Sigmoid colon (tissue), 7 donors: Measurements from ENCODE around the gene SLC12A4. TPM values are rescaled to one million over a fixed set of nuclear protein-coding genes. Genes with fewer than 3 reads are reported as not detected.
"Not testable (repeated sequence)": the region's sequence is repeated elsewhere in the genome, so short reads cannot be mapped to it uniquely, and the experiment has no call there.

Experiments
- DNase-seq: peaks from one replicate; pipeline ENCODE4 v3.0.0-alpha.2; 2019
- H3K27ac ChIP-seq, 4 donors: fragments of 200-600 bp; sonication (generic); one replicate each; pipeline ENCODE4 v1.5.1; 2016 to 2019; ENCODE audit warnings: mild to moderate bottlenecking in 1 of 4
- H3K27me3 ChIP-seq, 3 donors: fragments of 200-600 bp; sonication (generic); one replicate each; pipeline ENCODE4 v1.5.1; 2019; ENCODE audit warnings: mild to moderate bottlenecking in 1 of 3
- H3K36me3 ChIP-seq, 4 donors: fragments of 200-600 bp; sonication (generic); one replicate each; pipeline ENCODE4 v1.5.1; 2016 to 2019
- H3K4me1 ChIP-seq, 4 donors: fragments of 200-600 bp; sonication (generic); one replicate each; pipeline ENCODE4 v1.5.1; 2017 to 2019
- H3K4me3 ChIP-seq, 4 donors: fragments of 200-600 bp; sonication (generic); one replicate each; pipeline ENCODE4 v1.5.1; 2017 to 2019; ENCODE audit warnings: mild to moderate bottlenecking in 2 of 4, moderate library complexity in 1 of 4
- H3K9me3 ChIP-seq, 4 donors: fragments of 200-600 bp in 3 of 4; sonication (generic) in 3 of 4; one replicate each; pipeline versions ENCODE4 v1.5.1 to v1.6.1; 2013 to 2019
- EP300 ChIP-seq, 4 donors: sonication (generic); formaldehyde crosslinking; IDR thresholded peaks; one replicate each; pipeline ENCODE4 v1.6.1; 2017; ENCODE audit warnings: antibody characterized with exemption in 4 of 4
- POLR2A ChIP-seq, 2 donors: fragments of 450-650 bp; IDR thresholded peaks; one replicate each; pipeline ENCODE4 v1.6.1; 2016; ENCODE audit warnings: antibody characterized with exemption in 2 of 2, mild to moderate bottlenecking in 2 of 2, moderate library complexity in 2 of 2
- POLR2AphosphoS5 ChIP-seq, 4 donors: sonication (generic); formaldehyde crosslinking; IDR thresholded peaks; one replicate each; pipeline ENCODE4 v1.6.1; 2017; ENCODE audit warnings: antibody characterized with exemption in 4 of 4
- WGBS, 2 donors: extraction: QIAGEN DNeasy Blood & Tissue Kit; methylation state at CpG; one replicate each; pipeline ENCODE4 v1.1.7; 2013; 5-methylcytosine and 5-hydroxymethylcytosine counted together
- intact Hi-C: fragments of 100-400 bp; cut with DNase I; formaldehyde crosslinking; loops from one replicate; pipeline ENCODE4 v1.15.1; 2023
- polyA plus RNA-seq, 3 donors: library from polyadenylated mRNA; stranded (reverse); fragments of 200-250 nt; gene quantifications; one replicate each; pipeline ENCODE4 v1.2.3, GENCODE V29; 2013
- total RNA-seq, 4 donors: library from RNA; depleted of rRNA; stranded (reverse); fragments of >200 nt; gene quantifications; one replicate each; pipeline ENCODE4 v1.1.0, GENCODE V29; 2016
- TF ChIP-seq, protein P1 (sequence below), 4 experiments: fragments of 450-650 bp in 3 of 4; fragments of 200-600 bp in 1 of 4; IDR thresholded peaks; one replicate each; pipeline ENCODE4 v1.5.1; 2016 to 2019; ENCODE audit warnings: antibody characterized with exemption in 4 of 4, mild to moderate bottlenecking in 3 of 4, moderate library complexity in 2 of 4
- donor health status: healthy with polysubstance abuse.
- donor health status: Bipolar disorder and iron deficiency.
- donor health status: healthy.

Gene SLC12A4
- total RNA-seq (10 to 100 TPM; 27.6 to 77.0 (median 45.6) TPM), polyA plus RNA-seq (10 to 100 TPM in 1 of 3 donors, 1 to 10 TPM in 2; 3.0 to 13.3 (median 3.2) TPM)

DNA sequence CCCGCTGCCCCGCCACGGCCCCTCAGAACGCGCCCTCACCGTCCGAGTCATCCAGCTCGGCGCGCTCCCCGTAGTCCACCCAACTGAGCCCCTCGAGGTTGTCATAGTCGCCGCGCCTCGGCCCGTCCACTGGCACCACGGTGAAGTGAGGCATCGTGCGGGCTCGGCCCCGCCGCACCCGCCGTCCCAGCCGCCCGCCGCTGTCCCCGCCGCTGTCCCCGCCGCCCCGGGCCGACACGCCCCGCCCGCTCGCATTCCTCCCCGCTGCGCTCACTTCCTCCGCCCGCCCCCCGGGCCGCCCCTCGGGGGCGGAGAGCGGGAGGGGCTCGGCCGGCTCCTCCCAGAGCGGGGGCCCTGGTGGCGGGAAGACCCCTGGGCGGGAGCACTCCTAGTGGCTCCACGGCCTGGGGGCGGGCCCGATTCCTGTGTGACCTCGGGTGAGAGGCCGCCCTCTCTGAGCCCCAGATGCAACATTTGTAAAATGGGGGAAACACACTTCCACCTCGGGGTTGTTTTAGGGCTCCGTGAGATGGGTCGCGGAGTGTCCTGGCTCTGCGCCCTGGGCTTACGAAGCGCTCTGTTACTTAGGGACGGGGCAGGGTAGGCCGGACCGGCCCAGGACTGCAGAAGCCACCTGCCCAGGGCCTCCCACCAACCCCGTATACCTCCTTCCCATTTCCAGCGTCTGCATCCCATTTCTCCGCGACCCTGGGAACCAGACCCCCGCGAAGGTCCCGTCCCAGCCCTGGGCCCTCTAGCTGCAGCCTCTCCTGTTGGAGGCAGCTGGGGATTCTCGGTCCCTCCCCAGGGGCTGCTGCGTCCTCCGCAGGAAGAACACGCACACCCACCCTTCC lies at the start of gene SLC12A4:
Gene SLC12A4, minus strand, starts transcription at position 238 of the 854 bp plus-strand sequence. Its CDS starts 84 bp downstream, at position 154.
- H3K36me3 ChIP-seq = no peaks in the 10 kb centered on the region
- H3K4me3 ChIP-seq = peak within 1 kb of the TSS; percentile 71 to 97 (median 84)
- DNase-seq = peak; percentile 94
- H3K4me1 ChIP-seq = peaks cover 0 to 44% (median 39%) of the 10 kb centered on the region in 4 donors
- no peaks in the 10 kb centered on the region for H3K9me3 ChIP-seq
- H3K27ac ChIP-seq = peak within 1 kb of the TSS; percentile 93 to 99 (median 96)
- no peaks in the 10 kb centered on the region for H3K27me3 ChIP-seq
- TF ChIP-seq POLR2AphosphoS5 (IDR thresholded peaks at IDR 0.05) (peak; percentile 76 to 95 (median 89)), POLR2A (IDR thresholded peaks at IDR 0.05) (peak; percentile 19 to 59)
- TF ChIP-seq, protein P1, sequence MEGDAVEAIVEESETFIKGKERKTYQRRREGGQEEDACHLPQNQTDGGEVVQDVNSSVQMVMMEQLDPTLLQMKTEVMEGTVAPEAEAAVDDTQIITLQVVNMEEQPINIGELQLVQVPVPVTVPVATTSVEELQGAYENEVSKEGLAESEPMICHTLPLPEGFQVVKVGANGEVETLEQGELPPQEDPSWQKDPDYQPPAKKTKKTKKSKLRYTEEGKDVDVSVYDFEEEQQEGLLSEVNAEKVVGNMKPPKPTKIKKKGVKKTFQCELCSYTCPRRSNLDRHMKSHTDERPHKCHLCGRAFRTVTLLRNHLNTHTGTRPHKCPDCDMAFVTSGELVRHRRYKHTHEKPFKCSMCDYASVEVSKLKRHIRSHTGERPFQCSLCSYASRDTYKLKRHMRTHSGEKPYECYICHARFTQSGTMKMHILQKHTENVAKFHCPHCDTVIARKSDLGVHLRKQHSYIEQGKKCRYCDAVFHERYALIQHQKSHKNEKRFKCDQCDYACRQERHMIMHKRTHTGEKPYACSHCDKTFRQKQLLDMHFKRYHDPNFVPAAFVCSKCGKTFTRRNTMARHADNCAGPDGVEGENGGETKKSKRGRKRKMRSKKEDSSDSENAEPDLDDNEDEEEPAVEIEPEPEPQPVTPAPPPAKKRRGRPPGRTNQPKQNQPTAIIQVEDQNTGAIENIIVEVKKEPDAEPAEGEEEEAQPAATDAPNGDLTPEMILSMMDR (IDR thresholded peaks at IDR 0.05) = no peak
- 1% methylated on average over 78 of the region's 78 CpGs for WGBS, 2 donors
- intact Hi-C loops = no loop called here

DNA sequence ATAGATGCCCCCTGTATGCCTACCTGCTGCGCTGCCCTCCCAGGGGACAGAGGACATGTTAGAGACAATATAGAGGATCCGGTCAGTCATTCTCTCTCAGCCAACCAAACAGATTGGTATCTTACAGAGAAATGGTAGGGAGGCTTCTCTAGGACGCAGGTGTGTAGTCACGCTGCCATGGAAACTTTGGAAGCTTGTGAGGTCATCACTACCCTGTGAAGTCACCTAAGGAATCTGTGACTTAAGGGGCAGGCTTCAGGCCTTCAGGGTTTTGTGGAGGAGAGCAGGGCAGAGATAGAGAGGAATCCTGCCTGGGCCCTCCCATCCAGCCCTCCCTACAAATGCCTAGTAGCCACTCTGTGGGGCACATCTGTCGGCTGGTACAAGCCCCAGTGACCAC lies 47.2 kb upstream of the SLC12A4 start, which contains the start of gene DPEP2NB:
Gene DPEP2NB, minus strand, starts transcription at position 231 of the 400 bp plus-strand sequence. Its CDS starts 141 bp downstream, at position 90.
- no peak for DNase-seq
- no peaks in the 10 kb centered on the region for H3K27me3 ChIP-seq
- TF ChIP-seq, protein P1 (IDR thresholded peaks at IDR 0.05) = no peak
- no peak for TF ChIP-seq POLR2A (IDR thresholded peaks at IDR 0.05)
- no peak for TF ChIP-seq EP300 (IDR thresholded peaks at IDR 0.05)
- no peak for TF ChIP-seq POLR2AphosphoS5 (IDR thresholded peaks at IDR 0.05)
- intact Hi-C loops = no loop called here
- no peak within 1 kb of the TSS for H3K4me3 ChIP-seq
- WGBS, 2 donors = 79 to 89% methylated on average over 5 of the region's 5 CpGs
- H3K9me3 ChIP-seq = no peaks in the 10 kb centered on the region
- H3K36me3 ChIP-seq = no peaks in the 10 kb centered on the region
- no peaks in the 10 kb centered on the region for H3K4me1 ChIP-seq
- no peak within 1 kb of the TSS for H3K27ac ChIP-seq

DNA sequence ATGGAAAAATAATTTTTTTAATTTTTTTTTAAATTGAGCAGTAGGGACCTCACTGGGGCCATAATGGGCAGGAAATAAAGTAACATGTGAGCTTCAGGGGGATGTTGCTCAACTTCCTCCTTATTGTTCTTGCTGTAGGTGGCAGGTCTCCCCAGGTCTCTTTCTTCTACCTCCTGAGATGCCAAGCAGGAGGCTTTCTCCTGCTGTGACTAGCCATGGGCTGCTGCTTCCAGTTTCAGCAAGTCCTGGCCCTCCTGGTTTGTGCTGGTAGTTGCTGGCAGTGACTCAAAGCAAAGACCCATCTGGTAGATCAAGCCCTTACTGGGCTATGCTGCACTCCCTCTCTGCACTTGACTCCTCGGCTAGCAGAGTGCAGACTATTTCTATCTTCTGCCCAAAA lies 45.0 kb upstream of the SLC12A4 start:
- 68 to 76% methylated on average over 1 of the region's 1 CpG for WGBS, 2 donors
- Histone ChIP-seq H3K4me1 (no peaks in the 10 kb centered on the region), H3K36me3 (no peaks in the 10 kb centered on the region), H3K27ac (no peak overlapping the region), H3K27me3 (no peaks in the 10 kb centered on the region), H3K9me3 (no peaks in the 10 kb centered on the region), H3K4me3 (no peak overlapping the region)
- no peak for DNase-seq
- TF ChIP-seq, protein P1 (IDR thresholded peaks at IDR 0.05) = no peak
- TF ChIP-seq POLR2AphosphoS5 (IDR thresholded peaks at IDR 0.05) = no peak
- no peak for TF ChIP-seq EP300 (IDR thresholded peaks at IDR 0.05)
- TF ChIP-seq POLR2A (IDR thresholded peaks at IDR 0.05) = no peak
- intact Hi-C loops = no loop called here

DNA sequence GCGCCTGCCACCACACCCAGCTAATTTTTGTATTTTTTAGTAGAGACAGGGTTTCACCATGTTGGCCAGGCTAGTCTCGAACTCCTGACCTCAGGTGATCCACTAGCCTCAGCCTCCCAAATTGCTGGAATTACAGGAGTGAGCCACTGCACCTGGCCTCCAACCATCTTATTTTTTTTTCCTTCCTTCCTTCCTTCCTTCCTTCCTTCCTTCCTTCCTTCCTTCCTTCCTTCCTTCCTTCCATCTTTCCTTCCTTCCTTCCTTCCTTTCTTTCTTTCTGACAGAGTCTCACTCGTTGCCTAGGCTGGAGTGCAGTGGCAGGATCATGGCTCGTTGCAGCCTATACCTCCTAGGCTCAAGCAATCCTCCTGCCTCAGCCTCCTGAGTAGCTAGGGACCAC lies 41.4 kb upstream of the SLC12A4 start:
- WGBS, 2 donors = 82 to 88% methylated on average over 4 of the region's 4 CpGs
- H3K36me3 ChIP-seq, H3K4me3 ChIP-seq, H3K27ac ChIP-seq, H3K27me3 ChIP-seq, DNase-seq, H3K4me1 ChIP-seq, intact Hi-C loops, H3K9me3 ChIP-seq: not testable (repeated sequence)

DNA sequence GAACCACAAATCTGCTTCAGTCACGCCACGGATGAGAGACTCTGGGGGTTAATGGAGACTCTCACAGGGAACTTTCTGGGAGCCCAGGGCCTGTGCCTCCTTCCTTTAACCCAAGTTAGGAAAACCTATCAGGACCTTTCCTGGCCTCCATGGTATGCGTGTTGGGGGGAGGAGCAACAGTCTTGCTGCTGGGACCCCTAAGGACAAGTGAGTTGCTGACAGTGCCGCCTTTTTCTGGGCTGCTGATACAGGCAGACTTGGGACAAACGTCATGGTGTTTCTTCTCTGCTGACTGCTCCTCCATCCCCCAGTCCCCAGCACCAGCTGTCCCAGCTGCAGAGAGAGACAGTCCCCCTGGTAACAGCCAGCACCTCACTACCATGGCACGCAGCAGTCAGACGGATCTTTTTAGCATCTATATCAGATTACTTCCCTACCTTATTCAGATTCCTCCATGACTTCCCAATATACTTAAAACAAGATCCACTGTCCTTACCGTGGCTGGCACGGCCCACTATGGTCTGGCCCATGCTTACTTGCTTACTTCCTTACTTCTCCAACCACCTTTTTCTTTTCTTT lies 40.8 kb upstream of the SLC12A4 start:
- Histone ChIP-seq H3K36me3 (no peaks in the 10 kb centered on the region), H3K27ac (no peak overlapping the region), H3K4me3 (no peak overlapping the region), H3K9me3 (no peaks in the 10 kb centered on the region), H3K4me1 (no peaks in the 10 kb centered on the region), H3K27me3 (no peaks in the 10 kb centered on the region)
- intact Hi-C loops = no loop called here
- 77 to 80% methylated on average over 9 of the region's 9 CpGs for WGBS, 2 donors
- TF ChIP-seq, protein P1 (IDR thresholded peaks at IDR 0.05) = no peak
- TF ChIP-seq POLR2A (IDR thresholded peaks at IDR 0.05) (no peak), EP300 (IDR thresholded peaks at IDR 0.05) (no peak)
- no peak for DNase-seq
